DOHH2 (cell line): ENCODE results near the gene PDE11A.

ENCODE experiments used
- EZH2phosphoT487 ChIP-seq: fragments of 200-600 bp; sonication (generic); IDR thresholded peaks from 2 replicates; pipeline ENCODE4 v1.6.1; 2017; ENCODE audit warnings: borderline replicate concordance, mild to moderate bottlenecking, antibody characterized with exemption, low read length, moderate library complexity, mixed read lengths
- TF ChIP-seq, protein P1 (sequence below): fragments of 200-600 bp; sonication (generic); IDR thresholded peaks from one replicate; pipeline ENCODE4 v1.5.1; 2014; ENCODE audit warnings: antibody characterized with exemption, mild to moderate bottlenecking, low read depth, low read length; ENCODE audit not compliant: poor library complexity, severe bottlenecking

DNA sequence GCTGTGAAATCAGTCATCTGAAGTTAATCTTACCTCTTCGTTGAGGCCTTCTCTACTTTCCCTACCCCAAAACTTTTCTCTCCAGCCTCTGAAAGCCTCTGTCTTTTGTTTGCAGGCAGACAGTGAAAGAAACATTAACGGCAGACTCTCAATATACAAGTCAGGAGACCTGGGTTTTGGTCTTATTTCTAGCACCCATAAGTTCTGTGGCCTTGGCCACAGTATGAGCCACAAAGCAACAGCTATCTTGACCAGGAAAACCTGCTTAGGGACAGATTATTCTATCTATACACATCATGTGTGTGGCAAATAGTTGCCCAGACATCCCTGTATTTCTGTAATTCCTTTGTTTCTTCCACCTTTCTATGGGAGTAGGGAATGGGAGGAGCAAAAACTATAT, 361.7 kb downstream of the PDE11A start:
- TF ChIP-seq, protein P1, sequence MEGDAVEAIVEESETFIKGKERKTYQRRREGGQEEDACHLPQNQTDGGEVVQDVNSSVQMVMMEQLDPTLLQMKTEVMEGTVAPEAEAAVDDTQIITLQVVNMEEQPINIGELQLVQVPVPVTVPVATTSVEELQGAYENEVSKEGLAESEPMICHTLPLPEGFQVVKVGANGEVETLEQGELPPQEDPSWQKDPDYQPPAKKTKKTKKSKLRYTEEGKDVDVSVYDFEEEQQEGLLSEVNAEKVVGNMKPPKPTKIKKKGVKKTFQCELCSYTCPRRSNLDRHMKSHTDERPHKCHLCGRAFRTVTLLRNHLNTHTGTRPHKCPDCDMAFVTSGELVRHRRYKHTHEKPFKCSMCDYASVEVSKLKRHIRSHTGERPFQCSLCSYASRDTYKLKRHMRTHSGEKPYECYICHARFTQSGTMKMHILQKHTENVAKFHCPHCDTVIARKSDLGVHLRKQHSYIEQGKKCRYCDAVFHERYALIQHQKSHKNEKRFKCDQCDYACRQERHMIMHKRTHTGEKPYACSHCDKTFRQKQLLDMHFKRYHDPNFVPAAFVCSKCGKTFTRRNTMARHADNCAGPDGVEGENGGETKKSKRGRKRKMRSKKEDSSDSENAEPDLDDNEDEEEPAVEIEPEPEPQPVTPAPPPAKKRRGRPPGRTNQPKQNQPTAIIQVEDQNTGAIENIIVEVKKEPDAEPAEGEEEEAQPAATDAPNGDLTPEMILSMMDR, result no peak
- no peak for TF ChIP-seq EZH2phosphoT487
